GM12878 (cell line): ENCODE data around the gene EIF4ENIF1.
A peak's percentile ranks its signal among the peaks of the same experiment; 100 is the strongest.

Experiments
- CTCF ChIP-seq, 3 experiments: IDR thresholded peaks in 2 of 3; conservative IDR thresholded peaks in 1 of 3; 2 replicates each; pipeline ENCODE4 v1.5.1; 2011; ENCODE audit warnings: low read depth in 3 of 3, low read length in 3 of 3, mild to moderate bottlenecking in 3 of 3, control low read depth in 2 of 3, moderate library complexity in 2 of 3, inconsistent platforms in 1 of 3, mixed read lengths in 1 of 3; ENCODE audit not compliant: control insufficient read depth in 2 of 3, insufficient read depth in 1 of 3; ENCODE audit errors: extremely low read depth in 1 of 3
- EZH2 ChIP-seq: IDR thresholded peaks from 2 replicates; pipeline ENCODE4 v1.6.1; 2012; ENCODE audit warnings: low read depth, mild to moderate bottlenecking, control low read depth, inconsistent platforms, low read length, borderline replicate concordance; ENCODE audit not compliant: control insufficient read depth
- KDM1A ChIP-seq: fragments of 200-600 bp; sonication (generic); IDR thresholded peaks from 2 replicates; pipeline ENCODE4 v1.6.1; 2016; ENCODE audit warnings: borderline replicate concordance
- NRF1 ChIP-seq: conservative IDR thresholded peaks from 2 replicates; pipeline ENCODE4 v1.6.1; 2011; ENCODE audit warnings: mild to moderate bottlenecking, low read depth, low read length, improper control_type of control experiment
- POLR2A ChIP-seq: IDR thresholded peaks from 2 replicates; pipeline ENCODE4 v1.6.1; 2011; ENCODE audit warnings: low read depth, mild to moderate bottlenecking, low read length
- POLR2AphosphoS5 ChIP-seq: IDR thresholded peaks from 2 replicates; pipeline ENCODE4 v1.6.1; 2011; ENCODE audit warnings: mild to moderate bottlenecking, low read length, inconsistent platforms
- SMC3 ChIP-seq: IDR thresholded peaks from 2 replicates; pipeline ENCODE4 v1.6.1; 2011; ENCODE audit warnings: low read length, improper control_type of control experiment, borderline replicate concordance
- SUZ12 ChIP-seq: fragments of 200-600 bp; sonication (generic); IDR thresholded peaks from one replicate; pipeline ENCODE4 v1.6.1; 2018; ENCODE audit warnings: antibody characterized with exemption, mild to moderate bottlenecking; ENCODE audit not compliant: unreplicated experiment
- ZSCAN29 ChIP-seq: fragments of 450-650 bp; IDR thresholded peaks from 2 replicates; pipeline ENCODE4 v1.6.1; 2017; ENCODE audit warnings: mild to moderate bottlenecking, moderate library complexity
- TF ChIP-seq, protein P1 (sequence below): IDR thresholded peaks from 2 replicates; pipeline ENCODE4 v1.6.1; 2012; ENCODE audit warnings: mild to moderate bottlenecking, low read depth, low read length

GRCh38 chr22:31451709-31452571 lies 37.7 kb downstream of the EIF4ENIF1 start:
- TF ChIP-seq ZSCAN29, result no peak
- no peak for TF ChIP-seq SUZ12
- no peak for TF ChIP-seq POLR2A
- TF ChIP-seq POLR2AphosphoS5, result no peak
- TF ChIP-seq CTCF (IDR thresholded peaks at IDR 0.05 in 2 of 3, conservative IDR thresholded peaks at IDR 0.05 in 1 of 3; ENCODE audit: control insufficient read depth in 2 of 3, extremely low read depth in 1 of 3, insufficient read depth in 1 of 3, low read depth in 3 of 3, low read length in 3 of 3), result peak; percentile 59 to 63 (median 59)
- TF ChIP-seq EZH2, result no peak
- no peak for TF ChIP-seq KDM1A
- TF ChIP-seq, protein P1, sequence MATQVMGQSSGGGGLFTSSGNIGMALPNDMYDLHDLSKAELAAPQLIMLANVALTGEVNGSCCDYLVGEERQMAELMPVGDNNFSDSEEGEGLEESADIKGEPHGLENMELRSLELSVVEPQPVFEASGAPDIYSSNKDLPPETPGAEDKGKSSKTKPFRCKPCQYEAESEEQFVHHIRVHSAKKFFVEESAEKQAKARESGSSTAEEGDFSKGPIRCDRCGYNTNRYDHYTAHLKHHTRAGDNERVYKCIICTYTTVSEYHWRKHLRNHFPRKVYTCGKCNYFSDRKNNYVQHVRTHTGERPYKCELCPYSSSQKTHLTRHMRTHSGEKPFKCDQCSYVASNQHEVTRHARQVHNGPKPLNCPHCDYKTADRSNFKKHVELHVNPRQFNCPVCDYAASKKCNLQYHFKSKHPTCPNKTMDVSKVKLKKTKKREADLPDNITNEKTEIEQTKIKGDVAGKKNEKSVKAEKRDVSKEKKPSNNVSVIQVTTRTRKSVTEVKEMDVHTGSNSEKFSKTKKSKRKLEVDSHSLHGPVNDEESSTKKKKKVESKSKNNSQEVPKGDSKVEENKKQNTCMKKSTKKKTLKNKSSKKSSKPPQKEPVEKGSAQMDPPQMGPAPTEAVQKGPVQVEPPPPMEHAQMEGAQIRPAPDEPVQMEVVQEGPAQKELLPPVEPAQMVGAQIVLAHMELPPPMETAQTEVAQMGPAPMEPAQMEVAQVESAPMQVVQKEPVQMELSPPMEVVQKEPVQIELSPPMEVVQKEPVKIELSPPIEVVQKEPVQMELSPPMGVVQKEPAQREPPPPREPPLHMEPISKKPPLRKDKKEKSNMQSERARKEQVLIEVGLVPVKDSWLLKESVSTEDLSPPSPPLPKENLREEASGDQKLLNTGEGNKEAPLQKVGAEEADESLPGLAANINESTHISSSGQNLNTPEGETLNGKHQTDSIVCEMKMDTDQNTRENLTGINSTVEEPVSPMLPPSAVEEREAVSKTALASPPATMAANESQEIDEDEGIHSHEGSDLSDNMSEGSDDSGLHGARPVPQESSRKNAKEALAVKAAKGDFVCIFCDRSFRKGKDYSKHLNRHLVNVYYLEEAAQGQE, result no peak
- TF ChIP-seq NRF1, result no peak
- TF ChIP-seq SMC3, result peak; percentile 54; the same call in 1 of the 2 replicates
